ENCODE data around the gene P2RX3.

Gene P2RX3

GRCh38 chr11:57310091-57310490 is 28.1 kb upstream of the P2RX3 start:
- DNase-seq: no peak

GRCh38 chr11:57310630-57311086 is 27.5 kb upstream of the P2RX3 start:
- DNase-seq: no peak

- peak; percentile 90 for DNase-seq
These were observed 26.8 kb upstream of the P2RX3 start for GRCh38 chr11:57311109-57311936.

- peak; percentile 21 for DNase-seq
These were observed 25.6 kb upstream of the P2RX3 start for GRCh38 chr11:57312511-57313021.

GRCh38 chr11:57313071-57313787 is 24.9 kb upstream of the P2RX3 start:
- peak; percentile 31 for DNase-seq

- DNase-seq: peak; percentile 22
These were observed 24.4 kb upstream of the P2RX3 start for GRCh38 chr11:57313788-57314135.

GRCh38 chr11:57314221-57314973 is 23.8 kb upstream of the P2RX3 start:
- DNase-seq: peak; percentile 20

GRCh38 chr11:57315491-57315890 is 22.7 kb upstream of the P2RX3 start:
- no peak for DNase-seq

- DNase-seq: no peak
These were observed 22.1 kb upstream of the P2RX3 start for GRCh38 chr11:57316017-57316416.

GRCh38 chr11:57318178-57318577 is 20.0 kb upstream of the P2RX3 start:
- no peak for DNase-seq

GRCh38 chr11:57320067-57320718 is 18.0 kb upstream of the P2RX3 start:
- no peak for DNase-seq

GRCh38 chr11:57320719-57321387 is 17.3 kb upstream of the P2RX3 start:
- no peak for DNase-seq

- peak; percentile 57 for DNase-seq
These were observed 16.5 kb upstream of the P2RX3 start for GRCh38 chr11:57321388-57322255.

GRCh38 chr11:57322256-57323166 is 15.6 kb upstream of the P2RX3 start:
- DNase-seq: peak; percentile 94

GRCh38 chr11:57323167-57323854 is 14.8 kb upstream of the P2RX3 start:
- DNase-seq: no peak

- no peak for DNase-seq
These were observed 14.3 kb upstream of the P2RX3 start for GRCh38 chr11:57323855-57324153.

- peak; percentile 88 for DNase-seq
These were observed 13.8 kb upstream of the P2RX3 start for GRCh38 chr11:57324154-57324885.

GRCh38 chr11:57324886-57325734 is 13.0 kb upstream of the P2RX3 start, which contains the start of gene TNKS1BP1:
TNKS1BP1 (minus strand) TSS chr11:57324952; CDS start chr11:57321885, 3,067 bp downstream.
- peak; percentile 98 for DNase-seq

Data from left hindlimb (tissue), 1 donor.